NCI-H187 (cell line): Measurements from ENCODE around the gene GRIK2.
A peak's percentile ranks its signal among the peaks of the same experiment; 100 is the strongest.

Experiments
- DNase-seq, 2 experiments: peaks; one replicate each; lab custom pipeline; 2025; lab: John Stamatoyannopoulos, UW

GRIK2 gene

DNA sequence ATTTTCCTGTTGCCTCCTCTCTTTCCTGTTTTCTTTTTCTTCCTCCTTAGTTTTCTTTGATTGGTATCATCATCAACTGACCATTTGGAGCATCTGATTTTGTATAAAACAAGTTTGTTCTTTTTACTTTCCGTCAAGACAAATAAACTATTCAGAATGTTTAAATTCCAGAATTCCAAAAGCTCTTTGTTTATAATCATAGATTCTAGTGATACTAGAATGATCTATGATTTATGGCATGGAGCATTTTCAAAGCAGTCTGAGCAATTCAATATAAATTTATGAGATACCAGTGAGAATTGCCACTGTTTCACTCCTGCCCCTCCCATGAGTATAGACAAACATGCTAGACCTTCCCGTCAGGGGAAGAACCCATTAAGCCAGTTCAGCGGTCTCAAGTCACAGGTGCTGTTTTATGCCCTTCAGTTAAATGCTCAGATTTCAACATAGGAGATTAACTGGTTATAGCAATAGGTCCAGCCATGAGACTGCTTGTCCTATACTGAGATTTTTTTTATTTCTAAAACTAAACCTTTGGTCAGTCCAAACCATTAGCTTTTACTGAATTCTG, 60.7 kb downstream of the GRIK2 start:
- DNase-seq, result peak in 1 of 2 experiments; percentile 24

DNA sequence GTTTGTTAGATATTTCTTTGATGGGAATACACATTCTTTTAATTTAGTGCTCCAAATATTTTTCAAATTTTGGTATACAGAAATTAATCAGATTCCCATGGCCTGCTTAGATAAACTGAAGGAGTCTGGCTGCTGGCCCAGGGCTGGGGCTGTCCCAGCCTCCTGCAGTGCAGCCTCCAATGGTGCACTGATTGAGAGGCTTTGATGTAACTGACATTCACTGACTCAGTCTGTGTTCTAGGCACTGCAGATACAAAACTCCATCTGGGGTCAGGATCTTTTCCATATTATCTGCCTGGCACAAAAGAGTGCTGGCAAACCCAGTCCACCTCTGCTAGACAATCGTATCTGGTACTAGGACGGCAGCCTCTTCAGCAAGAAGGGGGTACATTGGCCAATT, 64.8 kb downstream of the GRIK2 start:
- DNase-seq, result no peak

DNA sequence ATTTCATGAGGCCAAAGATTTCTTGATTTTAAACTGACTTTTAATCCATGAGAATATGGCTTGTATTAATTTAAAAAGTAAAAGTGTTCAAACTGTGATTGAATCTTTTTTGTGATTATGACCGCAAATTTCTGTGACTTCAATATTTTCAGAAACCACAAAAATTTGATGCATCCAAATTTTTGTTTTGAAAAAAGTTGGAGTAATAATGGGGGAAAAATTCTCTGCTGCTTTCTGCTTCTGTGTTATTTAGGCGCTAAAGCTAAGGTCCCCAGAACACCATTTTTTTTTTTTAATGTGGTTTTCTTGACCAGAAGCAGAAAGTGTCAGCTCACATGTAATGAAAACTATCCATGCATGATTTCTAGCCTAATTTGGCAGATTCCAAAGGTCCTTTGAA, 65.3 kb downstream of the GRIK2 start:
- no peak for DNase-seq

DNA sequence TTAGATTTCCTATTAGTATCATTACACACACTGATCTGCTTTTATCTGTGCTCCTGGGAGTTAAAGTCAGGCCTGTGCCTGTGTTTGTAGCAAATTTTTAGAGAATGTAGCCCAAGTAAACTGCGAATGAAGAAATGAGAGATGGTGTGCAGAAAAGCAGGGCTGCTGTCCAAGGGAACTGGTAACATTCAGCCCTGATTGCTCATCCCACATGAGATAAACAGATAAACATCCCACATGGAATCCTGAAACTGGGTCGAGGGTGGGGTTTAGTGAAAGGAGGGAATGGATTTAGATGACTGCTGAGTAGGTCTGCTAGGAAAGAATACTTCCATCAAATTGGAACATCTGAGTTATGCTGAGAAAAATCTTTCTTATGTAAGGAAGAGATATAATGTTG, 69.1 kb downstream of the GRIK2 start:
- DNase-seq, result no peak

DNA sequence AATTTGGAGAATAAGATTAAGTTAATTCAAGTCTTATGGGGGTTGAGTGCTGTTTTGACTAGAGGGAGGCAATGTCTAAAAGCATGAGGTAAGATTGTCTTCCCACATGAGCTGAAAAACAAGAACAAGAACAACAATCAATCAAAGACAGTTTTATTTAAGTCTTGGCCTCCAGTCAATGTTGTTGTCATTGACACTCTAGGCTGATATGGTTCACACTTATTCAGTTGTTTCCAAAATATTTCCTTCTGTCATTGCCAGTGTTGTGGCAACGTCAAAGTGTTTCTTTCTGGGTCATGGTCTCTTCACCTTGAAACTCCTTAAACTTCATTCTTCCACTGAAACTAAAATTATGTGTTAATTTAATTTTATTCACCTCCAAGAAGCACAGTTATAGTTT, 72.4 kb downstream of the GRIK2 start:
- DNase-seq, result no peak

DNA sequence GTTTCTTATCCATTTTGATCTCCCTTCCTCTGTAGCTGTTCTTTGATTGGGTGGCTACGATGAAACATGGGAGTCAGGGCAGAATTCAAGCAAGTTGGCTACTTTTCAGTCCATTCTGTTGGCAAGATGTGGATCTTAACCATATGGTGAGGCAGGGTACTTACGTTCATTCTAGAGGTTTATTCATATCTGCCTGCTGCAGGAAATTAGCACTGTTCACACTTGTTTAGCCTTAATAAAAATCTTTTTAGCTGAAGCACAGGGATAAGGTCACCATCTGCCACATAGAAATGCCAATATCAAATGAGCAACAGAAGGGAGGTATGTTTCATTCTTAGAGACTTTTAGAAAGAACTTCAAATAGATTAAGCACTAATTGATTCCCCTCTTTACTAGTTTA, 83.9 kb downstream of the GRIK2 start:
- DNase-seq, result no peak

DNA sequence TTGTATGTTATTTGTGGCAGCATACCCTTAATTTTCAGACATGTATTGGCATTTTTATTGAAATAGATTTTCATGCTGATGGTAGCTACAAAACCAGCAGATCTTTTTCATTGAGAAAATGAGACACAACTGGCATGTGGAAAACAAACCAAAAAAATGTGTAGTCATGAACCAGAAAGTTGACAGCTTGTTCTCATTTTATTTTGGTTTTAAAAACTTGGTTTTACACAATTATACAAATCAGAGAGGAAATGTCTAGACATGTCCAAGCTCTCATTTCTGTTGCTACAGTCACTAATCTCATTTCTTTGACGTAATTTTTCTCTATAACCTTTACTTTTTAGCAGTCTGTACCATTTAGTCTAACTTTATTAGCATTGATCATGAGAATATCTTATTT, 85.4 kb downstream of the GRIK2 start:
- no peak for DNase-seq

DNA sequence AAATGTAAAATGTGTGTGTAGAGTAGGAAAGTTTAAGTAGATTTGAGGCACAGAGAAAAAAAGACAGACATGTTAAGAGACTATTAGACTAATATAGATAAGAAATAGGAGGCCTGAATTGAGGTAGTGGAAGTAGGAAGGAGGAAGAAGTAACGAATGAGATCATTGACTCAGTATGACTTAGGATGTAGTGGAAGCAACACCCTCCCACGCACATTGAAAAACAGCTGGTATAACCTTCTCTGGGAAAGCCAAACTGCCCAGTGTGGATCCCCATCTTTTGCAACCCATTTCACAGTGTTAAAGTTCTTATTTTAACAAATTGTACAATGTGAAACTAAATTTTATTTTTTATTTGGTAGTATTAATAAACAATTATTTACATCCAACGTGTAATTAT, 89.1 kb downstream of the GRIK2 start:
- no peak for DNase-seq

DNA sequence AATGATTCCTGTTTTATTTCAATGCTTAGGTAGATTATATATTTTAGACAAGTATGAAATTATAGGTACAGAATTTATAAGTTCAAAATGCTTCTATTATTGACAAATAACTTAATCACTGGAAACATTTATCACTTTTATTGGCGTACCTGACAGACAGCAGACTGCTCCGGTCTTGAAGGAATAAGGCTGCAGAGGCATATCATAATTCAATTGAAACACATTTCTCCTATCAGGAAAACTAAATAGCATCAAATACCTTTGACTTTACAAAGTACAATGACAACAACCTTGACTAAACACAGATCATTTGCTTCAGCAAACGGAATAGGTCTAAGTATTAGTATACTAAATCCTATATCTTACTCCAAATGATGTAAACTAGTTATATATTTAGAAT, 91.3 kb downstream of the GRIK2 start:
- DNase-seq, result no peak

DNA sequence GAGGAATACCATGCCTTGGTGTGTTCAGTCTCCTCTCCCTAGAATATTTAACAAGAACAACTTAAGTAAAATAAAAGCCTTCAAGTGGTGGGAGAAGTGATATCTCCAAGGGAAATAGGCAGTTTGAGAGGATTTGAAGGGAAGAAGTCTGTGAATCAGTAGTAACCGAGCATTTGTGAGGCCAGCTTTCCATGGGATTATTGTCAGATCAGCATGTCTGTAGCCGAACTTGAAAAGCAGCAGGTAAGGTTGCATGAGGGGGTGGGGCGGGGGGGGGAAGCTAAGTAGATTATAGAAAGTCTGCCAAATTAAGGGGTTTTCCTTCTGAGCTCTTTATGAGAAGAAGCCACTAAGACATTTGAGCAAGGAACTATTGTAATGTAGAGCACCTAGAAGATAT, 92.6 kb downstream of the GRIK2 start:
- DNase-seq, result no peak

DNA sequence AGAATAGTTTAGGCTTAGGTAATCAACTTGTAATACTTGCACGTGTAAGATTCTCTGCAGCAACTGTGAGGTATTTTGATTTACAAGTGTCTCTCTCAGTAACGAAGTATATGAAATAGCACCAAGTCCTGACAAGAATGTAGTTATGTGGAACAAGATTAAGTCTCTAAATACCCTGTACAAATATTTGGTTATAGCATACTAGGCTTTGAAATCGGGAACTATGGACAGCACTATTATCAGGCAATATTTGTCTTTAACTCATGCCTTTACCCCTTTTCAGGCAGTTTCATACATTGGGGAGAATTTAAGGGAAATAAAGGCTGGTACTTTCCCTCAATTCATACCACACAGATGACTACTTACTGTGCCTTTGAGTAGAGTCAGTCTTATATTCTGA, 93.2 kb downstream of the GRIK2 start:
- no peak for DNase-seq

DNA sequence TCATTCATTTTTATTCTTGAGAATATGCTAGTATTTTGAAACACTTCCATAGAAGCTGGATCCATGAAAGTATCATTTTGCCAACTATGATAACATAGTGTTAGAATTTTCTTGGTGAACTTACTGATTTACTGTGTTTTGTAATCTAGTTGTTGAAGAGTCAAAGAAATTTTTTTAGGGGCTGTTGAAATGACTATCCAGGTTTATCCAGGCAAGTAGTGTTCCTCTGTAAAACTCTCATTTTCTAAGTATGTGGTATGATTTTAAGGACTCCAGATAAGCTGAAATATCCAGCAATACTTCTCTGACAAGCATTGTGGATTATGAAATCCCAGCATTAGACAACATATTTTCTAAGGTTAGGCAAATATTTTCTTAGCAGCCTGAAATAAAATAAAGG, 95.9 kb downstream of the GRIK2 start:
- DNase-seq, result no peak

DNA sequence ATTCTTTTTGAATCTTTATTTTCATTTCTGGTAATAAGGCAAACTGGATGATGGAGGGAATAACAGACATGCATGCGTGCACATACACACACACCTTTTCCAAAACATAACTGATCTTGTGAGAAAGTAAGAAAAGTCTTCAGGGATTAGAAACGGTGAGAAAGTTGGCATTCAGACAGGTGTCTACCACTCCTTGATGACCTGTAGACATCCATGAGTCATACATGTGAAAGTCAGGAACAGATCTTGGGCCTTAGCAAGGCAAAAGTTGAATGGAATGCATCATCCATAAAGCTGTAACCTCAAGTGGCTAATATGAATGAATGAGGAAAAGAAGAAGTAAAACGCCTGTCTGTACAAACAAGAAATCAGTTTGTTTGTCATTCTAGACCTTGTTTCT, 97.3 kb downstream of the GRIK2 start:
- no peak for DNase-seq

DNA sequence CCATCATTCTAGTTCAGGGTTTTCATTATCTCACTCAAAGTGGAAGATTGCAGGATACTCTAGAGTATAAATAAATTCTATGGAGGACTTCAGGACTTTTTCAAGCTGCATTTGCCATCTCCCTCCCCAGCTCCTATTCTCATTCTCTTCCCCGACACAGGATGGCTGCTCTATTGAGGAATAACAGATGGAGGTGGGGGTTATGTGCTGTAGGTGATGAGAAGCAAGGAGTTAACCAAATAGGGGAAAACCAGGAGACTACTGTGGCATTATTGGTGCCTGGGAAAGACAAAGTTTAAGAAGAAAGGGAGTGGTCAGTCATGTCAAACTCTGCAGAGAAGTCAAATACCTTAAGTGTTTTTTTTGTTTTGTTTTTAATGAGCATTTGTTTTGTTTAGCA, 109.3 kb downstream of the GRIK2 start:
- no peak for DNase-seq

DNA sequence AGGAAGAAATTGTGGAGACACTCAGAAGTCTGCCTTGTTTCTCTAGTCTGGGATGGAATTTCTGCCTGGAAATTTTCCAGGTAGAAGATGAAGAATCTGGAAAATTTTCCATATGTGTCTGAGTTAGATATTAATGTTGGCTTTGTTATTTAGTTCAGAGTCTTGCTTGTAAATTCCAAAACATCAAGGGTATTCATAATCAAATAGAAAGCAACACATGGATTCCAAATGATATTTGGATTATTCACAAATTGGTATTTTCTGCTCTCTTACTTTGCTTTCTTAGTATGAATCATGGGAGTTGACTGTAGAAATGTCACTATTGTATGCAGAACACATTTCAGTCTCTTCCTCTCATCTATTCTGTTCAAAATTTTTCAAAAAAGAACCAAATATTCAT, 116.0 kb downstream of the GRIK2 start:
- DNase-seq, result no peak

DNA sequence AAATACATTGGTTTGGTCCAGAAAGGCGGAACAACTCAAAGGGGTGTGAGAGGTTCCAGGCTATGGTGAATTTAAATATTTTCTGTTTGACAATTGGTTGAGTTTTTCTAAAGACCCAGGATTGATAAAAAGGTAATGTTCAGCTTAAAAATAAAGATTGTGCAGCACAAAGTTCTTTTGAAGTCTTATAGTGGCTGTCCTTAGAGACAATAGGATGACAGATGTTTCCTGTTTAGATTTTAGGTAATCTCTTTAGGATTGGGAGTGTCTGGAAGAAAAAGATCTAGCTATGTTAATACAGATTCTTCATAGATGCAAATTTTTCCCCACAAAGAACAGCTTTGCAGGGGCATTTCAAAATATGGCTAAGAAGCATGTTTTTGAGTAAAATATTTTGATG, 119.7 kb downstream of the GRIK2 start:
- DNase-seq, result no peak

DNA sequence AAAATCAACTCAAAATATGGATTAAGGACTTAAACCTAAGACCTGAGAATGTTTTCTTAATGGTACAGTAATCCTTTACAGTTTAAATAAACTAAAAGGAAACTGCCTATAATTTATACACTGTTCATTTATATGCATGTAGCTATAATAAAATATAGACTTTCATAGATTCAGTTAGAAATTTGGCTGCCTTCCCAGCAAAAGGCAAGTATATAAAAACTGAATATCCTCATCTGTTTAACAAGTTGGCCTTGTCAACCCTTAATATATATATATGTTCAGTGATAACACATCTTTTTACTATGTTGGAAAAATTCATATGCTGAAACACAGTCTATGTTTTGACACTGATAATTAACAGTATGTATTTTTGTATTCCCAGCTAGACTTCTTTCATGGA, 123.1 kb downstream of the GRIK2 start:
- no peak for DNase-seq

DNA sequence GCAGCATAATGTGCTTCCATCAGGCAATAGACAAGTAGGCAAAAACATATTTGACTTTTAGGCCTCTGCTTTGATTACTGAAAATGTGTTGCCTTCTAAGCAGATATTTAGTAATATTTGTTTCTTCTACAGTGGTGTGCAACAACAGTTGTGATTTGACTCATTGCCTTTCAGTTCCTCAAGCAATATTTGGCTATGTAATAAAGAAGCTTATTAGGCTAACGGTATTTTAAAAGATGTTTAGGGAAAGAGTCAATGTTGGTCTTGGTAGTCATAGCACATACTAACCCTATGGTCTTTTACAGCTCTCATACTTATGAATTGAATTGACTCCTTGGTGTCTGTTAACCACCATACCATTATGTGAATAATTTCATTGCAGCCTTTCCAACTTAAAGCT, 124.1 kb downstream of the GRIK2 start:
- DNase-seq, result no peak

DNA sequence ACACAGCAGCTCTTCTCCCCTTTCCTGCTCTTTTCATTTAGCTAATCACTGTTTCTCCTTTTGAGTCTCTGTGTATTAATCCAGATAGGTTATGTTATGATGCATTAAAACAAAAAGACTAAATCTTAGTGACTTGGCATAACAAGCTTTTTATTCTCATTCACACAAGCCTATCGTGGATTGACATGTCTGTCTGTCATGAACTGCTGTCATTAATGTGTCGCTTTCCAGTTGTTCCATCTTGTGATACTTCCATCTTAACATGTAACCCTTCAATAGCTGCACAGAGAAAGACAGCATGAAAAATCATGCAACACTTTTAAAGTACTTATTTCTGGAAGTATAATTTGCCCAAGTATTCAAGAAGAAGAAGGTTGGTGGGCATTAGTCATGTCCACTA, 128.7 kb downstream of the GRIK2 start:
- no peak for DNase-seq

DNA sequence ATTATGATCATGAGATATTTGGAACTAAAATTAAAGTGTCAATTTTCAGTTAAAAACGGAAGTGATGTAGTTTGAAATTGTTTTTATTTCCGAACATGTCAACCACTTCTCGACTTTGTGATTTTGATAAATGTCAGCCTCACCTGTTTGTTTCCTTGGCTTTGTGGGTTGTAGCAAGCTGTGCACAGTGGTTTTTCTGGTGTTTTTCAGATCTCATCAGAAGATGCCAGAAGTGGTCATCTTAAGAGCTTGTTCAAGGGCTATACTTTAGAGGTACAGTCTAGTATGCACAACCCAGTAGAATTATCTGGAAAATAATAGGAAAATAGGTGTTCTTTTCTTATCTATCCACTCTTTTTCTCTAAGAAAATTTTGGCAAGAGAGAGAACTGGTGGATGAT, 134.0 kb downstream of the GRIK2 start:
- no peak for DNase-seq

DNA sequence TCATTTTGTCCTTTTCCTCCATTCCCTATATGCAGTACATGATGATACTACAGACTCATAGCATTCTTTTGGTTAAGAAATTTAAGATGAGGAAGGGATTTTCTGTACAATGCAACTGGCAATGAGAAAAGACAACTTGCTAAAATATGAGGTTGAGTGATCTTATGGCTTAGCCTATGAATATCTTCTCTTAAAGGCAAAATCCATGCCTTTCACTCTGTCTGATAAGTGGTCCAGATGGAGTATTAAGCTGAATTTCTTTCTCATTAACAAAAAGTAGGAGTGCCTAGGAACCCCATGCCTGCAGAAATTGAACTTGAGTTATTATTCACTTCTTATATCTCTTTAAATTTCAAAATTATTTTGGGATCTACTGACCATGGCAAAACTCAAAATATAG, 135.3 kb downstream of the GRIK2 start:
- no peak for DNase-seq

DNA sequence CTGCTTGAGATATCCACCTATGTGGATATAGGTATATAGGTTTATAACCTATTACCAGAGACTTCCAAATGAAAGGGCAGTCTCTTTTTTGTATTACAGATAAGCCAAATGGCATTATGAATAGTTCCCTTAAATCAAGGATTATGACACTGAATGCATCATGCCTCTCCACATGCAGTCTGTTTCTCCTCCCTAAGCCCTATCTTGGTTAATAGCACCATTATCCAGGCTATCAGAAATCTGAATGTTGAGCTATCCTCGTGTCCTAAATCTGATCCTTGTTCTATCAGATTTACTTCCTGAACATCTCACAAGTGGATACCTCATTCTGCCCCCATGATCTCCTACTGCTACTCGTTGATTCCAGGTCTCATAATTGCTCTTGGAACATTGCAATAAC, 138.0 kb downstream of the GRIK2 start:
- DNase-seq, result no peak

DNA sequence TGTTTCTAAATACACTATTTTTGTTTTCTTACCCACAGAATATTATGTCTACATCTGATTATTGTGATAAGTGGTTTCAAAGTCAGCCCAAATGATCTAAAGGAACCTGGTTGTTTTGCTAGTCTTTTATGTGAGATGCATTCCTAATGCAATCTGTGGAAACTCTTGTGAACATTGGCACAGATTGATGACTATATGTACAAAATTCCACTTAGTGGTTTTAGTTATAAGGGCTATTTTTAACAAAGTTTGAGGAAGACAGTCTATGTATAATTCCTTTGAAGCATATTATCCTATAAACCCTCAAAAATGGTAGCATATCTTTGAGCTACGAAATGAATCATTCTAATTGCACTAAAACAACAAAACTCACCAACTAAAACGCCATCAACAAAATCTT, 140.9 kb downstream of the GRIK2 start:
- DNase-seq, result no peak

DNA sequence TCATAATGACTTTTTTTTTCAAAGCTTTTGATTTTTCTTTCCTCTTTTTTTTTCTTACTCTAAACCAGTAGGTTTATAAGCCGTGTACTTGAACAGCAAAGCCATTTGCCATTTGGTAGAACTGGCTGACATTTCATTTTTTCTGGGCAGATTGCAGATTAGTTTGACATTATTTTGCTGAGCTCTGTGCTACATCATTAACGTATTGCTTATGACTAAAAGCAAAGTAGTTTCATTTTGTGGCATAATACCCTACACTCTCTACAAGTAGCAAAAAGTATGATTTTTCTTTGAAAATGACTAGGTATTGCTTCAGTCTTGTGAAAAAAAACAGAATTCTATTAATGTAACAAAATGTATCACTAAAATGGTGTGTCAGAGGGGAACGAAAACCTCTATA, 141.3 kb downstream of the GRIK2 start:
- DNase-seq, result no peak

DNA sequence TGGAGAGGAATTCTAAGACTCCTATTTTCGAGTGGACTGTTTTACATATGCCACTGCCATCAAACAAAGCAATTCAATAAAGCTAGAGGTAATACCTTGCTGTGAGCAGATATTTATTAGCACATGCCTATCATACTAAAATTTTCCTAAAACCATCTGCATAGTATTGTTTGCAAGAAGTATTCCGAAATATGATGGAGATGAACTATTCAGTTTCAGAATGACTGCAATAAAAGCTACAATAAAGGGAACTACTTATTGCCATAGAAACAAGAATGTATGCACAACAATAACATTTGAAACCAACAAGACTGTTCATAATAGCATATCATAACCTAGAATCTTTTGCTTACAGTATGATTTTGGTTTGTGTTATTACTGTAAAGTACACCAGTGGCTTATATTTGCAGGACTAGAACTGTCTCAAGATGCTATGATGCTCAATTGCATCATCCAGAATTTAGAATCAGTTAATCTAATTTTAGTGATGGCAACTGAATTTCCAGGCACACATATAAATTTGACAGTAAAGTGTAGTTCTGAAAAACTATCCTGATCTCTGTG, 144.3 kb downstream of the GRIK2 start:
- DNase-seq, result no peak
